Heart right ventricle (tissue), 16 donors: ENCODE results near the gene PABPC1L. TPM values are rescaled to one million over a fixed set of nuclear protein-coding genes. Genes with fewer than 3 reads are reported as not detected.

Source experiments
- ATAC-seq, 8 donors: fragments of 200-7000 bp; cut with Tn5 transposase; one replicate each; pipeline ENCODE4 v1.9.1; 2020; ENCODE audit warnings: mild to moderate bottlenecking in 8 of 8, moderate library complexity in 8 of 8, moderate number of reproducible peaks in 1 of 8
- DNase-seq, 2 donors: peaks; one replicate each; pipeline ENCODE4 v3.0.0-alpha.2; 2020
- H3K27ac ChIP-seq, 10 donors: fragments of 200-600 bp; sonication (generic) in 2 of 10; one replicate each; pipeline versions ENCODE4 v1.5.0 to v1.8.0; 2020 to 2022; ENCODE audit warnings: mild to moderate bottlenecking in 3 of 10
- H3K27me3 ChIP-seq, 7 donors: fragments of 200-600 bp; one replicate each; pipeline ENCODE4 v1.8.0; 2021 to 2022; ENCODE audit warnings: mild to moderate bottlenecking in 2 of 7
- H3K36me3 ChIP-seq, 9 donors: fragments of 200-600 bp; sonication (generic) in 1 of 9; one replicate each; pipeline versions ENCODE4 v1.5.0 to v1.8.0; 2020 to 2022; ENCODE audit warnings: mild to moderate bottlenecking in 2 of 9
- H3K4me1 ChIP-seq, 9 donors: fragments of 200-600 bp; sonication (generic) in 1 of 9; one replicate each; pipeline versions ENCODE4 v1.5.0 to v1.8.0; 2020 to 2022; ENCODE audit warnings: mild to moderate bottlenecking in 4 of 9
- H3K4me3 ChIP-seq, 10 donors: fragments of 200-600 bp; sonication (generic) in 2 of 10; one replicate each; pipeline versions ENCODE4 v1.5.0 to v1.8.0; 2020 to 2022; ENCODE audit warnings: mild to moderate bottlenecking in 7 of 10, moderate library complexity in 2 of 10
- H3K9me3 ChIP-seq, 11 donors: fragments of 200-600 bp in 10 of 11; sonication (generic) in 2 of 11; one replicate each; pipeline versions ENCODE4 v1.5.0 to v1.8.0; 2013 to 2022; ENCODE audit warnings: mild to moderate bottlenecking in 2 of 11, control low read depth in 1 of 11, moderate library complexity in 1 of 11
- WGBS, 2 donors: extraction: QIAGEN DNeasy Blood & Tissue Kit; methylation state at CpG; one replicate each; pipeline ENCODE4 v1.1.7; 2013; ENCODE audit warnings: inconsistent platforms in 1 of 2; 5-methylcytosine and 5-hydroxymethylcytosine counted together
- intact Hi-C, 10 donors: fragments of 100-400 bp; cut with DNase I; formaldehyde crosslinking; loops; one replicate each; pipeline versions ENCODE4 v1.11.1 to v1.14.2; 2022
- polyA plus RNA-seq, 2 donors: library from polyadenylated mRNA; stranded (reverse); fragments of 200-250 nt; gene quantifications; one replicate each; pipeline ENCODE4 v1.2.3, GENCODE V29; 2013
- total RNA-seq, 10 donors: library from RNA; stranded (reverse); fragmentation: NEBNext Ultra II Directional in 3 of 10; extraction: Animal tissue kit (Norgen Biotek cat#: 25700) in 3 of 10; gene quantifications; one replicate each; pipeline versions ENCODE4 v1.2.1 to v1.2.4, GENCODE V29; 2021 to 2023
- TF ChIP-seq, protein P1 (sequence below), 9 donors: fragments of 200-600 bp; sonication (generic) in 2 of 9; IDR thresholded peaks; one replicate each; pipeline versions ENCODE4 v1.5.0 to v1.8.0; 2021 to 2022; ENCODE audit warnings: antibody characterized with exemption in 9 of 9, mild to moderate bottlenecking in 5 of 9, moderate library complexity in 1 of 9
- donor health status: Arrhythmogenic right ventricular cardiomyopathy.
- donor health status: ischemic (EF 13 %, LVEDD 7.1; RV severe dilation, severe dysfunction).
- donor health status: healthy with polysubstance abuse.
- donor health status: DM: no; HTN: yes; CAD: no.
- donor health status: DM: no; HTN: no; CAD: no.
- donor health status: ischemic (EF 25% LVEDD 6.9; RV normal size, moderate dysfunction).
- donor health status: ischemic (EF 25% LVEDD 5.7; RV mildly dilated, moderate dysfunction).
- donor health status: healthy.
- donor health status: DM: yes; HTN: yes; CAD: no.
- donor health status: Ischemic cardiomyopathy.
- donor health status: ischemic (EF 35%, LVEDD 5.7; RV mildly dilated, moderate dysfunction).
- donor health status: nonischemic (EF 11% LVEDD 7.7; RV severe dilation, severe dysfunction).
- donor health status: DM: yes; HTN: yes; CAD: no.
- donor health status: PGD.
- donor health status: ischemic (EF 29% LVEDD 5.4; RV normal size, mild dysfunction).
- donor health status: nonischemic (EF 23%, LVEDD 6.1; RV moderate dilation, normal function).

Gene PABPC1L
- total and polyA plus RNA-seq, 12 donors: 0.89 to 14.3 (median 1.9) TPM

DNA sequence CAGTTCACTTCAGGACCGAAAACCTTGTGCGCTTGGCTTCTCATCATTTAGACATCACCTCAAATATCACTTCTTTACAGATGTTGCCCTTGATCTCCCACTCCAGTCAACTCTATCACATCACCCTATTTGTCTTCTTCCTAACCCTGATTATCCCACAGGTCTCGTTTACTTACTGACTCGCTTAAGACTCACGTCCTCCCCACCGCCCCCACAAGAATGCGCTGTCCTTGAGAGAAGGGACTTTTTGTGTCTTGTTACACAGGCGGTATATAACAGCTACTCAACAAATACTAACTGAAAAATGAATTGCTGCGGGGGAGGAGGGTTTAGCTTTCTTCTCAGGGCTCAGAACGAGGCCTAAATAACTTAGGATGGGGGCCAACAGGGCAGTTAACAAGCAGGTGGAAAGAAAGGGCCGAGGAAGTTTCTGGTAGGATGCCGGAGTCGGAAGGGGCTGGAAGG, 49.8 kb downstream of the PABPC1L start:
- intact Hi-C loops: loop anchor here in 4 of 10 donors (5.0 to 10.0 kb wide), 4 partner anchors 72 to 835 kb away; partner anchors contain the start of genes YWHAB (in 2 of the 4), DNTTIP1 (in 1 of the 4), KCNK15 (in 1 of the 4) and WFDC3 (in 1 of the 4)

DNA sequence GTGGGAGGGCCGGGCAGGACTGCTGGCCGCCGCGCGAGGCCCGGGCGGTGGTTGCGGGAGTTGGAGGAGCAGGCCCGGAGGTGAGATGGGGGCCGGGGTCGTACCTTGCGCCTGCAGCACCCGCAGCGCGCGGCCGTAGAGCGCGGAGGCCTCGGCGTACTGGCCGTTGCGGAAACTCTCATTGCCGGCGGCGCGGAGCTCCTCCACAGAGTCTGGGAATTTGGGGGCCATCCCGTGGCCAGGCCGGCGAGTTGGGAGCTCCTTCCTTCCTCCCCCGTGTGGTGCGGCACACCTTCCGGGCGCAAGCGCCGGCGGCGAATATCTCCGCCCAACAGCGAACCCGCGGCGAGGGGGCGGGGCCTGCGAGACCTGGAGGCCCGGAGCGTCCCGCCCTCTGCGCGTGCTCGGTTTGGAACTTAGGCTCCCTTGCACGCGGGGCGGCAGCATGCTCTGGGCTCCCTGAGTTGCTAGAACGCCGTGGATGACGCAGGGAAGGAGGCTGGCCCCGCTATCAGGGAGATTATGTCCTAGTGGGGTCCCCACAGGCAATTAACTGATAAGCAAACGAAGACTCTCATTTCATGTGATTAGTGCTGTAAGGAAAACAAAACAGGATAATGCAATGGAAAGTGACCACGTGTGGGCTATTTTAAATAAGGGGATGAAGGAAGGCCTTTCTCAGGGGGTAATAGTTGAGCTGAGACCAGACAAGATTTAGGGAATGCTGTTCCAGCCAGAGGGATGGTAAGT, 50.4 kb downstream of the PABPC1L start, which contains the start of gene TOMM34:
Gene TOMM34, minus strand, starts transcription at position 295 of the 750 bp plus-strand sequence. Its CDS starts 64 bp downstream, at position 231.
- WGBS, 2 donors: 0 to 1% methylated on average over 54 to 60 of the region's 60 CpGs
- intact Hi-C loops: loop anchor here in 4 of 10 donors (5.0 to 10.0 kb wide), 4 partner anchors 73 to 835 kb away; partner anchors contain the start of genes YWHAB (in 2 of the 4), DNTTIP1 (in 1 of the 4), KCNK15 (in 1 of the 4) and WFDC3 (in 1 of the 4)
- TF ChIP-seq, protein P1, sequence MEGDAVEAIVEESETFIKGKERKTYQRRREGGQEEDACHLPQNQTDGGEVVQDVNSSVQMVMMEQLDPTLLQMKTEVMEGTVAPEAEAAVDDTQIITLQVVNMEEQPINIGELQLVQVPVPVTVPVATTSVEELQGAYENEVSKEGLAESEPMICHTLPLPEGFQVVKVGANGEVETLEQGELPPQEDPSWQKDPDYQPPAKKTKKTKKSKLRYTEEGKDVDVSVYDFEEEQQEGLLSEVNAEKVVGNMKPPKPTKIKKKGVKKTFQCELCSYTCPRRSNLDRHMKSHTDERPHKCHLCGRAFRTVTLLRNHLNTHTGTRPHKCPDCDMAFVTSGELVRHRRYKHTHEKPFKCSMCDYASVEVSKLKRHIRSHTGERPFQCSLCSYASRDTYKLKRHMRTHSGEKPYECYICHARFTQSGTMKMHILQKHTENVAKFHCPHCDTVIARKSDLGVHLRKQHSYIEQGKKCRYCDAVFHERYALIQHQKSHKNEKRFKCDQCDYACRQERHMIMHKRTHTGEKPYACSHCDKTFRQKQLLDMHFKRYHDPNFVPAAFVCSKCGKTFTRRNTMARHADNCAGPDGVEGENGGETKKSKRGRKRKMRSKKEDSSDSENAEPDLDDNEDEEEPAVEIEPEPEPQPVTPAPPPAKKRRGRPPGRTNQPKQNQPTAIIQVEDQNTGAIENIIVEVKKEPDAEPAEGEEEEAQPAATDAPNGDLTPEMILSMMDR (IDR thresholded peaks at IDR 0.05): peak in 1 of 9 donors; percentile 5
- Histone ChIP-seq H3K4me1 (peaks cover 0 to 25% (median 17%) of the 10 kb centered on the region in 9 donors), H3K36me3 (peaks cover 0 to 24% (median 10%) of the 10 kb centered on the region in 9 donors), H3K27ac (peak within 1 kb of the TSS; percentile 31 to 91 (median 80)), H3K27me3 (no peaks in the 10 kb centered on the region), H3K4me3 (peak within 1 kb of the TSS; percentile 78 to 98 (median 88)), H3K9me3 (no peaks in the 10 kb centered on the region)
- peak; percentile 93 to 96 for DNase-seq
- ATAC-seq: peak; percentile 97 to 99 (median 98)

More for the DNA sequence above, 49.8 kb downstream of the PABPC1L start:
- peak overlapping the region; percentile 31 to 91 (median 80) for H3K27ac ChIP-seq
- H3K36me3 ChIP-seq: peaks cover 0 to 30% (median 13%) of the 10 kb centered on the region in 9 donors
- H3K4me3 ChIP-seq: peak overlapping the region; percentile 78 to 98 (median 88)
- DNase-seq: peak in 1 of 2 donors; percentile 36
- 7 to 8% methylated on average over 12 to 13 of the region's 13 CpGs for WGBS, 2 donors
- peaks cover 0 to 24% (median 17%) of the 10 kb centered on the region in 9 donors for H3K4me1 ChIP-seq
- peak; percentile 8 to 50 (median 36) for ATAC-seq
- H3K9me3 ChIP-seq: no peaks in the 10 kb centered on the region
- no peaks in the 10 kb centered on the region for H3K27me3 ChIP-seq
- TF ChIP-seq, protein P1 (IDR thresholded peaks at IDR 0.05): no peak

DNA sequence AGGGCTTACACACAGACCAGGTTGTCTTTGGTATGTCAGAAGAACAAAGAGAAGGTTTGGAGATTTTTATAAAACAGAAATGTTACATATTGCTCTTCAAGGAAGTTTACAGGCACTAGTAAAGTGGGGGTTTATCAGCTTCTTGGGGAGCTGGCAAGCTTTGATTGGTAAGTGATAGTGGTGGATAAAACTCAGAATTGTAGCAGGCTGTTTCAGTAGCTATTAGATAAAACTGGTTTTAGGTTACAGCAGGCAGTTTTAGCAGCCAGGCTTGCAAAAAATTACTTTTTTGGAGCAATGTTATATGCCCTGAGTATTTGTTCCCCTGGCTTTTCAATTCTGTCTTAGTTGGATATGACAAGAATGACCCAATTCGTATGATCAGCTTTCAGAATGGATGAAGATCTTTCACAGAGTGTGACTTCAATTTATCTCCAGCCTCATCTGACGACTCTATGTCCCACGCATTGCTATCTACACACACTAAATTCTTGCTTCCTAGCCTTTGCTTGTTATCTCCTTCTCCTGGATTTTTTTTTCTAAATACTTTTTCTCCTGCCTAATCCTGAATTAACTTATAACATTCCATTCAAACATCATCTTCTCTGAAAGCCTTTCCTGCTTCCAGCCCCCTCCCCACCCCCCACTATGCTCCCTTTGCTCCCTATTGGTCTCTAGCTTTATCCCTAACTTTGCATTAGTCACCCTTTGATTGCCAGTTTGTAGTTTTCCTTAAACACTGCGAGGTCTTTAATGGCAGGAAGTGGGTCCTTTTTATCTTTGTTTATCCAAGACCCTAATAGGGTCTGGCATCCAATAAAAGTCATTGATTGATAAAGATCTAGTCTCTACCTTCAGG, 51.4 kb downstream of the PABPC1L start:
- Histone ChIP-seq H3K4me1 (peaks cover 0 to 32% (median 20%) of the 10 kb centered on the region in 9 donors), H3K27ac (peak overlapping the region in 3 of 10 donors; percentile 76 to 91 (median 82)), H3K27me3 (no peaks in the 10 kb centered on the region), H3K4me3 (peak overlapping the region in 2 of 10 donors; percentile 78 to 94), H3K36me3 (peaks cover 0 to 14% (median 2%) of the 10 kb centered on the region in 9 donors), H3K9me3 (no peaks in the 10 kb centered on the region)
- no peak for DNase-seq
- no peak for ATAC-seq
- intact Hi-C loops: loop anchor here in 4 of 10 donors (5.0 to 10.0 kb wide), 4 partner anchors 74 to 834 kb away; partner anchors contain the start of genes YWHAB (in 2 of the 4), DNTTIP1 (in 1 of the 4), KCNK15 (in 1 of the 4) and WFDC3 (in 1 of the 4)
- TF ChIP-seq, protein P1 (IDR thresholded peaks at IDR 0.05): no peak
- 47 to 52% methylated on average over 4 of the region's 4 CpGs for WGBS, 2 donors
